HCT116 (cell line): ENCODE data around the gene RNF31.

Source experiments
- CTCF ChIP-seq, 3 experiments: fragments of 200-600 bp in 1 of 3; sonication (generic) in 1 of 3; IDR thresholded peaks in 2 of 3; conservative IDR thresholded peaks in 1 of 3; 2 replicates each; pipeline ENCODE4 v1.5.1; 2012 to 2017; ENCODE audit warnings: low read depth in 2 of 3, low read length in 2 of 3, antibody characterized with exemption in 1 of 3, borderline replicate concordance in 1 of 3, control low read depth in 1 of 3, mild to moderate bottlenecking in 1 of 3, mixed read lengths in 1 of 3, mixed run types in 1 of 3, moderate library complexity in 1 of 3; ENCODE audit not compliant: insufficient read depth in 1 of 3
- POLR2A ChIP-seq: IDR thresholded peaks from 2 replicates; pipeline ENCODE4 v1.7.0; 2011; ENCODE audit warnings: borderline replicate concordance; ENCODE audit not compliant: insufficient read depth, insufficient read length; ENCODE audit errors: extremely low read depth
- RAD21 ChIP-seq: IDR thresholded peaks from 2 replicates; pipeline ENCODE4 v1.6.1; 2012; ENCODE audit warnings: low read depth, mild to moderate bottlenecking
- SRF ChIP-seq: IDR thresholded peaks from 2 replicates; pipeline ENCODE4 v1.6.1; 2012; ENCODE audit warnings: low read depth
- ZBTB33 ChIP-seq: IDR thresholded peaks from 2 replicates; pipeline ENCODE4 v1.6.1; 2011; ENCODE audit warnings: mild to moderate bottlenecking, low read length, moderate library complexity; ENCODE audit not compliant: insufficient replicate concordance; ENCODE audit errors: extremely low read depth

GRCh38 chr14:24162093-24162492, 14.8 kb downstream of the RNF31 start:
- TF ChIP-seq CTCF (IDR thresholded peaks at IDR 0.05 in 2 of 3, conservative IDR thresholded peaks at IDR 0.05 in 1 of 3; ENCODE audit: borderline replicate concordance in 1 of 3, insufficient read depth in 1 of 3, low read depth in 2 of 3, low read length in 2 of 3), result no peak
- TF ChIP-seq ZBTB33, result no peak
- TF ChIP-seq POLR2A, result no peak
- no peak for TF ChIP-seq RAD21
- TF ChIP-seq SRF, result no peak
